ENCODE measurements around the gene TAF11. TPM values are rescaled to one million over a fixed set of nuclear protein-coding genes. Genes with fewer than 3 reads are reported as not detected.
"Not testable (repeated sequence)": the region's sequence is repeated elsewhere in the genome, so short reads cannot be mapped to it uniquely, and the experiment has no call there.

The TAF11 gene
- polyA plus RNA-seq, 4 donors = 46.1 to 52.4 (median 48.4) TPM

DNA sequence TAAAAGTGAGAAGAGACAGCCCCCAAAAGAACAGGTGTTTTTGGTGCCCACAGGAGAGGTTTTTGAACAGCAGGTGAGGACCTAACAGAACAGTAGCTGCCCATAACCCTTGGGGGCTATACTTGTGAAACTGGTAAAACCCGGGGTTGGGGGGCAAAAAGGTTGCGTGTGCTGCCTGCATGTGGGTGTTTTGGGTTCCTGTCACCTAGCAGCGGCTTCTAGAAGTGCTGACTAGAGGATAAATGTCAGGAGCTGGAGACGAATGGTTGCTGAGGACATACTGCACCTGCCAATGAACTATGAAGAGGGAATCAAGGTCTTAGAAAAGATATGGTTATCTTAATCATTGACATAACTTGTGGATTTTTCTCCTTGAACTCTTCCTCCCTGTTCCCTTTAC is 16.0 kb downstream of the TAF11 start:
- DNase-seq (ENCODE audit: low read depth in 4 of 4, low spot score in 2 of 4) = no peak

DNA sequence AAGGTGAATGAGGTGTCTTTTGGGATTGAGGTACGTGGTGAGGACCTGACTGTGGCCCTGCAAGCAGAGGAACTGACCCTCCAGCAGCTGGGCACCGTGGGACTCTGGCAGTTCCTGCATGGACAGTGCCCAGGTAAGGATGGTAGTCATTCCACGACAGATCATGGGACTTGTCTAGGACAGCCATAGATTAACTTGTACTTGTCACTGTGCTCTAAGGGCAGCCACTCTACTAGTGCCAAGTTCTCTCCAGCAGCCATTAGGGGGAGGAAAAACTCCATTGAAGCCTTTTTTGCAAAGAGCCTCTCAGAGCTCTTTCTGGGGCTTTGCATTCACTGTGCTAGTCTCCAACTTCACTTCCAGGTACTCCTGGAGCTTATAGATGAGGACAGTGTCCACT is 20.4 kb downstream of the TAF11 start:
- DNase-seq (ENCODE audit: low read depth in 4 of 4, low spot score in 2 of 4) = no peak

DNA sequence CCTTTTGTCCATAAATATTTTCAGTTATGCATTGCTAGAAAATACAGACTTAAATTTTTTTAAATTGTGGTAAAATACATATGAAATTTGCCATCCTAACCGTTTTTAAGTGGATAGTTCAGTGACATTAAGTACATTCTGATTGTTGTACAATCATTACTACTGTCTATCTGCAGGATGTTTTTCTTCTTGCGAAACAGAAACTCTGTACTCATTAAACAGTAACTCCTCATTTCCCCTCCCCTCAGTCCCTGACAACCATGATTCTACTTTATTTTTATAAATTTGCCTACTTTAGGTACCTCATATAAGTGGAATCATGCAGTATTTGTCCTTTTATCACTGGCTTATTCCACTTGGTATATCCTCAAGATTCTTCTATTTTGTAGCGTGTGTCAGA is 21.3 kb downstream of the TAF11 start:
- no peak for DNase-seq (ENCODE audit: low read depth in 4 of 4, low spot score in 2 of 4)

DNA sequence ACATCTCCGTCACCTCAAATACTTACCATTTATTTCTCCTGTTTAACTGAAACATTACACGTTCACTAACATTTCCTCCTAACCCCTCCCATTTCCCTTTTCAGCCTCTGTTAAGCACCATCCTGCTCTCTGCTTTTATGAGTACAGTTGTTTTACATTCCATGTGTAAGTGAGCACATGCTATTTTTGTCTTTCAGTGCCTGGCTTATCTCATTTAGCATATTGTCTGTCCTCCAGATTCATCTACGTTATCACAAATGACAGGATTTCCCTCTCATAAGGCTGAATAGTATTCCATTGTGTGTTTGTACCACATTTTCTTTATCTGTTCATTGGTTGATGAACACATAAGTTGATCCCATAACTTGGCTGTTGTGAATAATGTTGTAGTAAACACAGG is 22.7 kb downstream of the TAF11 start:
- DNase-seq (ENCODE audit: low read depth in 4 of 4, low spot score in 2 of 4) = no peak

DNA sequence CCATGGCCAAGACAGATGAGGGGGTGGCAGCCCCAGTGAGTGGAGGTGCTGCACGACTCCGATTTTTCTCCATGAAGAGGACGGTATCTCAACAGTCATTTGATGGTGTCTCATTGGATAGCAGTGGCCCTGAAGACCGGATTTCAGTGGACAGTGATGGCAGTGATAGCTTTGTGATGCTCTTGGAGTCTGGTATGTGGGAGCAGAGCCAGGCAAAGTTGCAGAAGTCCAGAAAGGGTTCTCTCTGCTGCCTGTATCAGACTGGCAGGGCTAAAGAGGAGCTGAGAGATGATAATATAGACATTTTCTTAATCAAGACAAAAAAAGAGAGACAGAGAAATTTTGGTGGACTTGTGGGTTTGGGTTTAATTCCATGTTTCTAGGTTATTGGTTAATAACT is 23.8 kb downstream of the TAF11 start:
- no peak for DNase-seq (ENCODE audit: low read depth in 4 of 4, low spot score in 2 of 4)

DNA sequence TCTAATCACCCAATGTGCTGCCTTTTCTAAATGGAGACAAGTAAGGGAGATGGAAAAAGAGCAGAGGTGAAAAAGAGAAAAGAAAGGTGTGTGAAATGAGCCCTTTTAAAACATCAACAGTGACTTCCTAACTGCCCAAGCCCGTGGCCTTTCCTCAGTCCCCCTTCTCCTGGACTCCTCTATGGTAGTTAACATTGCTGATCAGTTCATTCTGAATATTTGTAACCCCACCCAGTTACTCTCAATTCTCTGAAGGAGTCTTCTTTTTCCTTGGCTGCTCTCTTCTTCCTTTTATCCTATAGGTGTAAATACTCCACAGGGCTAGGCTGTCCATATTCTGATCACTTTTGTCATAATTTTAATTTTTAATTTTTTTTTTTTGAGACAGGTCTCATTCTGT is 27.1 kb downstream of the TAF11 start:
- DNase-seq (ENCODE audit: low read depth in 4 of 4, low spot score in 2 of 4) = no peak

DNA sequence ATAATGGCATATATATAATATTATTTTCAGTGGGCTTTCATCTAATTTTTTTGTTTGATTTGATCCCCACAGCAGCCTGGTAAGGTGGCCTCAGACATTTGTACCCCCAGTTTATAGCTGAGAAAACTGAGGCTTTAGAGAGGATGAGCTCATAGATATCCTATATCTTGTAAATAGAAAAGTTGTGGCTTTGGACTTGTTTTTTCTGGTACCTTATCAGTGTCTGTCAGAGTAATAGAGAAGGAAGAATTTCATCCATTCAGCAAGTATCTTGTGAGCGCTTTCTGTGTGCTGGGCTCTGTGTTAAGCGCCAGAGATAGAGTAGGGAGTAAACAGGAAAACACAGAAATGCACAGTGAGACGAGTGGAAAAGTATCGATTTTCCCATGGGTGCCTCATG is 27.9 kb downstream of the TAF11 start:
- no peak for DNase-seq (ENCODE audit: low read depth in 4 of 4, low spot score in 2 of 4)

DNA sequence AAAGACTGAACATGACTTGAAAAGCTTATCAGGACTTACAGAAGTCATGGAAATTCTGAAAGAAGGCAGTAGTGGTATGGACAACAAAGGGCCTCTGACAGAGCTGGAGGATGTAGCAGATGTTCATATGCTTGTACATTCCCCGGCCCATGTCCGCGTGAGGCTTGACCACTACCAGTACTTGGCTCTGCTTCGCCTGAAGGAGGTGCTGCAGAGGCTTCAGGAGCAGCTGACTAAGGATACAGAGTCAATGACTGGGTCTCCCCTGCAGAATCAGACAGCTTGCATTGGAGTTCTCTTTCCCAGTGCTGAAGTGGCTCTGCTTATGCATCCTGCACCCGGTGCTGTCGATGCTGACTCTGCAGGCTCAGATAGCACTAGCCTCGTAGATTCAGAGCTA is 29.2 kb downstream of the TAF11 start:
- DNase-seq (ENCODE audit: low read depth in 4 of 4, low spot score in 2 of 4) = no peak

DNA sequence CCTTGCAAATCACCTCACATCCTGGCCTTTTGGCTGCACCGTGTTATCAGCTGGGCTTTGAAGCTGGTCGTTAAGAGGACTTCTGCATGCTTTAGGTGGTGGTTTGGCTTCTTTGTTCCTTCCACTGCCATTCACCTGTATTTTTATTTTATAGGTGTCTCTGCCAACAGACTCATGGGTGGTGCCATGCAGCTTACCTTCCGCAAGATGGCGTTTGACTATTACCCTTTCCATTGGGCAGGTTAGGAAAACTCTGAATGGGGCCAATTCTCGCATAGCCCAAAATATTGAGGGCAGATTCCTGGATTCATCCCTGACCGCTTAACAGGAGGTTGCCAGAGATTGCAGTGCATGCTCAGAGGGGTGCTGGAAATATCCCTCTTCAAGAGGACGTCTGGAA is 32.4 kb downstream of the TAF11 start:
- DNase-seq (ENCODE audit: low read depth in 4 of 4, low spot score in 2 of 4) = no peak

DNA sequence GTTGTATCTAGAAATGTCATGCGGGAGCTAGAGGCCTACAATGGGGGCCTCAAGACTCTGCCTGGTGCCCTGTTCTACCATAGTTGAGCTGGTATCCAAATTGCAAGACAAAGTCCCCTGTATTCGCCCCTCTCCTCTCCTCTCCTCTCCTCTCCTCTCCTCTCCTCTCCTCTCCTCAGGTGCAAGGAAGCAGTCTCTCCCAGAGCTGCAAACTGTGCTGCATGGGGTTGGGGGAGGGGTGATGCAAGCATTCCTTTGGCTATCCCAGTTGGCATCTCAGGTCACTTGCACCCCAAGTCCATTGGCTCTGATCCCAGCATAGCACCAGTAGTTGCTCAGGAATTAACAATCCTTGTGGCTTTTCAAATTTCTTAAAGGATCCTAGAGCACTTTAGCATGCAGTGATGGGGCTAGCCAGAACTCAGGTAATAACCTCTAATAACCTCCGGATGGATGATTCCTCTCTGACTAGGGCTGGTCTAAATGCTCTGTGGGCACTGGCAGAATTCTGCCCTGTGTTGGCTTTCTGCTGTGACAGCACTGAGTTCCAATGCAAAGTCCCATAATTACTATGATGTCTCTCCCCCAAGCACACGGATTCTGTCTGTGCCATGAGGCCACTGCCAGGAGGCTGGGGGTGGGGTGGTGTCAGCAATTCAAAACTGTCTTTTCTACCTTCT is 35.3 kb downstream of the TAF11 start:
- DNase-seq (ENCODE audit: low read depth in 4 of 4, low spot score in 2 of 4) = no peak

DNA sequence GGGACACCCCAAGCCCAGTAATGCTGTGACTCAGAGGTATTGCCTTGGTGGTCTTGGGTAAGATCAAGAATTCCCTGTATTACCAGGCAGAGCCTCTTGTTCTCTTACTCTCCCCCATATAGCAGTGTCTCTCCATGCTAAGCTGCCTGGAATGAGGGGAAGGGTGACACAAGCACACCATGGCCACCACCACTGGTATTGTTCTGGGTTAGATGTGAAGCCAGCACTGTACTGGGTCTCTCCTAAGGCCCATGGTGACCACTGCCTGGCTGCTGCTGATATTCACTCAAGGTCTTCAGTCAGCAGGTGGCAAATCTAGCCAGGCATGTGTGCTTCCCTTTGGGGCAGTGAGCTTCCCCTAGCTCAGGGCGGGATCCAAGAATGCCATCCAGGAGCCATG is 36.5 kb downstream of the TAF11 start:
- DNase-seq (ENCODE audit: low read depth in 4 of 4, low spot score in 2 of 4) = no peak

DNA sequence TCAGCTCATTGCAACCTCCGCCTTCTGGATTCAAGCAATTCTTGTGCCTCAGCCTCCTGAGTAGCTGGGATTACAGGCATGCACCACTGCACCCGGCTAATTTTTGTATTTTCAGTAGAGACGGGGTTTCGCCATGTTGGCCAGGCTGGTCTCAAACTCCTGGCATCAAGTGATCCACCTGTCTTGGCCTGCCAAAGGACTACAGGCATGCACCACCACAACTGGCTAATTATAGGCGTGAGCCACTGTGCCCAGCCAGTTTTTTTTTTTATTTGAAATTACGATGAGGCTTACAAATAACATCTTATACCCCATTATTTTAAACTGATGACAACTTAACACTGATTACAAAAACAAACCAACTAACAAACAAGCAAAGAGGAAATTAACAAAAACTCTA is 38.8 kb downstream of the TAF11 start:
- DNase-seq (ENCODE audit: low read depth in 4 of 4, low spot score in 2 of 4) = not testable (repeated sequence)

DNA sequence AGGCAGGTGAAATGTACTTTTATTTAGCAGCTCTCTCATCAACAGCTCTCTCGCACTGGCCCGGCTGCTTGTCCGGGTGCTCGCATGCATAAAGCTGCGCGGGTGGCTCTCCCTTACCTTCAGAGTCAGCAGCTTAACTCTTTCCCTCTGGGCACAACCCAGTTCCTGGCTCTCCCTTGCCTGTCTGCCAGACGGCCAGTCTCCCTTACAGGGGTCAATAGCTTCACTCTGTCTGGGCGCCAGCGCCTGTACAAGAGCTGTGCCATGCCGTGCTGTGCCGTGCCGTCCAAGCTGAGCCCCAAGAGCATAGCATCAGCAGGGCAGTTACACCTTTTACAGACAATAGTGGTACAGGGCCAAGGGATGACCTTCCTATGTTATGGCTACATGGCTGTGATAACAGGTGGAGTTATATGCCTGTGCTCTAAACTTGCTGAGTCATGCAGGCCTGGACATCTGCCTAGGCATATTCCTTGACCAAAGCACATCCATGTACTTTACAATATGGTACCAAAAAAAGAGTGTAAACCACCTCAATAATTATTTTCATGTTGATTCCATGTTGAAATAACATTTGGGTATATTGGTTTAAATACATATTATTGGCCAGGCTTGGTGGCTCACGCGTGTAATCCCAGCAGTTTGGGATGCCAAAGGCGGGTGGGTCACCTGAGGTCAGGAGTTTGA is 48.0 kb downstream of the TAF11 start:
- no peak for DNase-seq (ENCODE audit: low read depth in 4 of 4, low spot score in 2 of 4)

DNA sequence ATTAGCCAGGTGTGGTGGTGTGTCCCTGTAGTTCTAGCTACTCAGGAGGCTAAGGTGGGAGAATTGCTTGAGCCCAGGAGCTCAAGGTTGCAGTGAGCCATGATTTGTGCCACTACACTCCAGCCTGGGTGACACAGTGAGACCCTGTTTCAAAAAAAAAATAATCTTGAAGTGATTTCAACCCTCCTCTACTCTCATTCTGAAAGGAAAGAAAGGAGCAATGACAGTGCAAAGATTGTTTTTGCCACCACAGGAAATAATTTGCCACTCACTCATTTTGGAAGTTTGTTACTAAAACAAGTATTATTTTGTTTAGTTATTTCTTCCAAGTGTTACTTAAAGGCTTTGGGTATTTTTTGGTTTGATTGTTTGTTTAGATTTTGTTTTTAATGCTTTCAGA is 50.3 kb downstream of the TAF11 start:
- DNase-seq (ENCODE audit: low read depth in 4 of 4, low spot score in 2 of 4) = no peak

DNA sequence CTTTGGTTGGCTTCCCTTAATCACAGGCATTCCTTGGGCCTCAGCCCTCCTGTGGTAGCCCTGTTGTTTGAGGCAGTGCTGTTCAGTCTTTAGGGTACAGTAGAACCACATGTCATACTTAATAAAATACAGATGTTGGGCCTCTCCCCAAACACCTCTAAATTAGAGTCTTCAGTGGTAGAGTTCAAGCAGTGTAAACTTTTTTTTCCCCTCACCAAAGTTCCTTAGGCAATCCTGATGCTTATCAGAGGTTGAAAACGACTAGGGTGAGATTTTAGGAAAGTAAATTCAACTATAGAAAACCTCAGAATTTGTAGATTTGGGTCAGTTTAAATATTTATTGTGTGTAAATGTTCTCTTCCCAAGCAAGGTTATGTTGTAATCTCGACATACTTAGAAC is 51.4 kb downstream of the TAF11 start:
- DNase-seq (ENCODE audit: low read depth in 4 of 4, low spot score in 2 of 4) = no peak

DNA sequence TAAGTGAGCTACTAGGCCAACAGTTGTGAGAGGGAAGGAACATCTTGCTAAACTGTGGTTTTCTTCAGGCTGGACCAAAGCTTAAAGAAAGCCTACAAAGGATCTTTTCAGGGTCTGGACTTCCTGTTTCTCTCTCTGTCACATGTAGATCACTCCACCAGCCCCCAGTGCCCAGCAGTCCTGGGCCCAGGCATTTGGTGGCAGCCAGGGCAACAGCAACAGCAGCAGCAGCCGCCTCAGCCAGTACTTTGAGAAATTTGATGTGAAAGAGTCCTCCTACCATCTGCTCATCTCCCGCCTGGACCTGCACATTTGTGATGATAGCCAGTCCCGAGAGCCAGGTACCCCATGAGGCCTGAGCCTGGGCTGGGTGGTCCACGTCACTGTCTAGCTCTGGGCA is 51.8 kb downstream of the TAF11 start:
- DNase-seq (ENCODE audit: low read depth in 4 of 4, low spot score in 2 of 4) = no peak

DNA sequence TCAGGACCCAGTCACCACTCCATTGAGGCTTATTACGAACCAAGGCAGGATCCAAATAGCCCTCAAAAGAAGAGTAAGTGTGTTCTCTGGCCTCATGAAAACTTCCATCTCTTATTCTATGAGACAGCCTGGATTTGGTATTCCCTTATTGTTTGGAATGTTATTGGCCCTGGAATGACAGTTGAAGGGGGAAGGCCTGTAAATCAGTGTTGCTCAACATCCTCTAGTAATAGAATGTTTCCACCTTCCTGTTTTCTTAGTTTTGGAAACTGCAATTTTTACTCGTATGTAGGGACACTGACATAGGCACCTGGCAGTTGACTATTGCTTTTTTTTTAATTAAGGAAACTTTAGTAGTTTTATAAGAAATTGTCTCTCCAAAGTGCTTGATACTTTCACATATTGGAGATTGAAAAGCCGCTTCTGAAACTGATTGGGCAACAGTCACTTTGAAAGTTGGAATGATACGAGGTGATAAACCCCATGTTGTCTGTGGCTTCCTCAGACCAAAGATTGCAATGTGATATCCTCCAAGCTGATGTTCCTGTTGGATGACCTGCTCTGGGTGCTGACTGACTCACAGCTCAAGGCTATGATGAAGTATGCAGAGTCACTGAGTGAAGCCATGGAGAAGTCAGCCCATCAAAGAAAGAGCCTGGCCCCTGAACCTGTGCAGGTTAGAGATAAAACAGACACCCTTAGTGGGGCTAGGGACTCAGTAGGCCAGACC is 52.9 kb downstream of the TAF11 start:
- no peak for DNase-seq (ENCODE audit: low read depth in 4 of 4, low spot score in 2 of 4)

DNA sequence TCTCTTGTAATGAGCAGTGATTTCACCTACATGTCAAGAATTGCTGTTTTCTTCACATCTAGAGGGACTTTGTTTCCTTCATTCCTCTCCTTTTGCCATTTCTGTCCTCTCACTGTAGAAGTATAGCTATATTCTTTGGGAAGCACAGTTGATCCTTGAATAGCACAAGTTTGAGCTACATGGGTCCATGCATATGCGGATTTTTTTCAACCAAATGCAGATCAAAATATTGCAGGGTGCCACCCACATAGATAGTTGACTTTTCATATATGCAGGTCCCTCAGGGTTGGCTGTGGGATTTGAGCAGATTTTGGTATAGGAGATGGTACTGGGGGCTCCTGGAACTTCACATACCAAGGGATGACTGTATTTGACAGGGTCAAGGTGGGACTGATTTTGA is 54.9 kb downstream of the TAF11 start:
- no peak for DNase-seq (ENCODE audit: low read depth in 4 of 4, low spot score in 2 of 4)

DNA sequence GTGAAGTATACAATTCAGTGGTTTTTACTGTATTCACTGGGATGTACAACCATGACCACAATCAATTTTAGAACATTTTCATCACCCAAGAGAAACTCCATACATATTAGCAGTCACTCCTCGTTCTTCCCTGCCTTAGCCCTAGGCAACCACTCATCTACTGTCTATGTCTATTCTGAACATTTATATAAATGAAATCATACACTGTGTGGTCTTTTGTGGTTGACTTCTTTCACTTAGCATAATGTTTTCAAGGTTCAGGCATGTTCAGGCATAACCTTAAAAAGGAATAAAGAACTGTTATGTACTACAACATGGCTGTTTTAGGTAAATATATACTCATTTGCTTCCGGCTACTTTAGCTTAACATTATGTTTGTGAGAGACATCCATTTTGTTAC is 58.7 kb downstream of the TAF11 start:
- no peak for DNase-seq (ENCODE audit: low read depth in 4 of 4, low spot score in 2 of 4)
